ENCODE measurements around the gene ZNF175. TPM values are rescaled to one million over a fixed set of nuclear protein-coding genes. Genes with fewer than 3 reads are reported as not detected.

ZNF175 gene
- total and polyA plus RNA-seq, 10 of the 15 experiments (the other 5 are each of a cell fraction or from before 2014, with no cell fraction given): 1.5 to 12.0 (median 4.1) TPM

- RAD21 ChIA-PET (ENCODE audit: unreplicated experiment): interaction anchor here (1.2 kb wide), 1 partner anchor 125 kb away, joined by 3 read pairs; no protein-coding TSS in a partner anchor
- Histone ChIP-seq H2AFZ (ENCODE audit: control insufficient read depth, low read depth, low read length) (no peak within 1 kb of the TSS; the same call in 1 of the 2 replicates), H3K79me2 (ENCODE audit: control insufficient read depth, insufficient read depth, low read length) (no peaks in the 10 kb centered on the region), H3K36me3 (ENCODE audit: control insufficient read depth in 2 of 2, insufficient read depth in 2 of 2, low read length in 1 of 2) (no peaks in the 10 kb centered on the region), H3K4me2 (ENCODE audit: control insufficient read depth, insufficient read depth) (peak within 1 kb of the TSS; percentile 61), H3K4me1 (ENCODE audit: control insufficient read depth, insufficient read depth, low read length) (peaks cover 11% of the 10 kb centered on the region), H3K9ac (ENCODE audit: control insufficient read depth, insufficient read depth, low read length) (no peak within 1 kb of the TSS), H4K20me1 (ENCODE audit: control insufficient read depth, insufficient read depth) (no peaks in the 10 kb centered on the region), H3K4me3 (peak within 1 kb of the TSS; percentile 49; the same call in 1 of the 2 replicates), H3K9me3 (replicated peaks; ENCODE audit: control insufficient read depth, insufficient read depth, low read length) (no peaks in the 10 kb centered on the region), H3K27me3 (replicated peaks in 1 of 2; ENCODE audit: control insufficient read depth in 2 of 2, insufficient read depth in 2 of 2, low read length in 1 of 2) (no peaks in the 10 kb centered on the region), H3K27ac (ENCODE audit: control insufficient read depth, insufficient read depth) (no peak within 1 kb of the TSS)
- FAIRE-seq (peak; percentile 95), DNase-seq (ENCODE audit: low read depth, low spot score) (peak; percentile 25), ATAC-seq (peak; percentile 97)
- no TSS peak for BruUV-seq (replicated peaks)
- CTCF ChIA-PET: interaction anchor here (1.3 to 3.5 kb wide), 2 partner anchors 17 to 128 kb away, joined by 4 to 22 read pairs; no protein-coding TSS in a partner anchor
- no peak for TF ChIP-seq ZZZ3 (IDR thresholded peaks at IDR 0.05; ENCODE audit: control insufficient read depth, insufficient read length, low read depth)
- no peak for TF ChIP-seq STAT3 (IDR thresholded peaks at IDR 0.05; ENCODE audit: low read depth, low read length)
- peak; percentile 33 to 71; a peak in 1 of 4 replicates for TF ChIP-seq BHLHE40 (IDR thresholded peaks at IDR 0.05; ENCODE audit: borderline replicate concordance in 1 of 2, low read depth in 2 of 2, low read length in 1 of 2)
- TF ChIP-seq EP300 (IDR thresholded peaks at IDR 0.05; ENCODE audit: borderline replicate concordance in 1 of 2, control insufficient read depth in 1 of 2, low read depth in 2 of 2, low read length in 2 of 2): peak; percentile 31 to 53; a peak in 2 of 4 replicates
- TF ChIP-seq IKZF2 (IDR thresholded peaks at IDR 0.05): peak; percentile 62 to 67; a peak in 2 of 4 replicates
- TF ChIP-seq, protein P1, sequence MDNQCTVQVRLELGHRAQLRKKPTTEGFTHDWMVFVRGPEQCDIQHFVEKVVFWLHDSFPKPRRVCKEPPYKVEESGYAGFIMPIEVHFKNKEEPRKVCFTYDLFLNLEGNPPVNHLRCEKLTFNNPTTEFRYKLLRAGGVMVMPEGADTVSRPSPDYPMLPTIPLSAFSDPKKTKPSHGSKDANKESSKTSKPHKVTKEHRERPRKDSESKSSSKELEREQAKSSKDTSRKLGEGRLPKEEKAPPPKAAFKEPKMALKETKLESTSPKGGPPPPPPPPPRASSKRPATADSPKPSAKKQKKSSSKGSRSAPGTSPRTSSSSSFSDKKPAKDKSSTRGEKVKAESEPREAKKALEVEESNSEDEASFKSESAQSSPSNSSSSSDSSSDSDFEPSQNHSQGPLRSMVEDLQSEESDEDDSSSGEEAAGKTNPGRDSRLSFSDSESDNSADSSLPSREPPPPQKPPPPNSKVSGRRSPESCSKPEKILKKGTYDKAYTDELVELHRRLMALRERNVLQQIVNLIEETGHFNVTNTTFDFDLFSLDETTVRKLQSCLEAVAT (IDR thresholded peaks at IDR 0.05): 0 out of 2 replicates have a peak, but pooled peaks have one; percentile 31
- peak; percentile 79 for TF ChIP-seq RUNX3 (IDR thresholded peaks at IDR 0.05; ENCODE audit: low read length)
- TF ChIP-seq SPI1 (IDR thresholded peaks at IDR 0.05; ENCODE audit: borderline replicate concordance, insufficient read depth, low read depth, low read length): peak; percentile 95
- TF ChIP-seq IKZF1 (conservative IDR thresholded peaks at IDR 0.05): peak; percentile 71; the same call in 1 of the 2 replicates
- no peak for TF ChIP-seq ZNF217 (IDR thresholded peaks at IDR 0.05)
- 0 out of 2 replicates have a peak, but pooled peaks have one; percentile 41 for TF ChIP-seq IRF4 (IDR thresholded peaks at IDR 0.05; ENCODE audit: low read depth, low read length)
- 0 out of 2 replicates have a peak, but pooled peaks have one; percentile 31 for TF ChIP-seq GATAD2B (conservative IDR thresholded peaks at IDR 0.05; ENCODE audit: low read depth)
- peak; percentile 94 for TF ChIP-seq ZNF24 (IDR thresholded peaks at IDR 0.05)
- peak; percentile 26; the same call in 1 of the 2 replicates for TF ChIP-seq EED (IDR thresholded peaks at IDR 0.05; ENCODE audit: low read depth)
- peak; percentile 27; the same call in 1 of the 2 replicates for TF ChIP-seq PAX5 (IDR thresholded peaks at IDR 0.05; ENCODE audit: borderline replicate concordance, low read depth, low read length)
- TF ChIP-seq DPF2 (IDR thresholded peaks at IDR 0.05): peak; percentile 66; the same call in 1 of the 2 replicates
- TF ChIP-seq NBN (IDR thresholded peaks at IDR 0.05): peak; percentile 43; the same call in 1 of the 2 replicates
- no peak for TF ChIP-seq NFYB (IDR thresholded peaks at IDR 0.05; ENCODE audit: insufficient read depth, low read depth, low read length)
- TF ChIP-seq TCF12 (IDR thresholded peaks at IDR 0.05; ENCODE audit: low read depth, low read length): 0 out of 2 replicates have a peak, but pooled peaks have one; percentile 5
- TF ChIP-seq CHD2 (IDR thresholded peaks at IDR 0.05; ENCODE audit: borderline replicate concordance, low read depth, low read length): 0 out of 2 replicates have a peak, but pooled peaks have one; percentile 38
- WGBS (ENCODE audit: insufficient coverage, insufficient replicate concordance, low lambda C conversion rate, missing lambda C conversion rate): 13% methylated on average over 24 of the region's 25 CpGs
- POLR2A ChIA-PET: no interaction called here
- SMC1A ChIA-PET (ENCODE audit: uncharacterized antibody, unreplicated experiment): interaction anchor here (1.2 kb wide), 1 partner anchor 16 kb away, joined by 4 read pairs; no protein-coding TSS in a partner anchor
- in situ Hi-C loops (cut with MboI) (no loop called here), intact Hi-C loops (cut with micrococcal nuclease; ENCODE audit: unreplicated experiment) (no loop called here)
Observed at GRCh38 chr19:51531349-51532315, 39.5 kb upstream of the ZNF175 start, which contains the start of gene SIGLEC6. SIGLEC6 (minus strand) TSS chr19:51531670; CDS start chr19:51531648, 22 bp downstream.
